A375 (cell line): ENCODE data around the gene HYI. TPM values are rescaled to one million over a fixed set of nuclear protein-coding genes. Genes with fewer than 3 reads are reported as not detected.

Experiments
- small RNA-seq: library from RNA; depleted of rRNA; stranded (forward); fragments of <200 nt; gene quantifications from one replicate; pipeline ENCODE3, GENCODE V24; 2014
- total RNA-seq: library from RNA; depleted of rRNA; stranded (reverse); fragments of >200 nt; shearing (Covaris generic); gene quantifications from 2 replicates; pipeline ENCODE4 v1.2.3, GENCODE V29; 2014; rRNA removed

Gene HYI
- total RNA-seq, result 98.5 and 100.0 TPM in 2 replicates

DNA sequence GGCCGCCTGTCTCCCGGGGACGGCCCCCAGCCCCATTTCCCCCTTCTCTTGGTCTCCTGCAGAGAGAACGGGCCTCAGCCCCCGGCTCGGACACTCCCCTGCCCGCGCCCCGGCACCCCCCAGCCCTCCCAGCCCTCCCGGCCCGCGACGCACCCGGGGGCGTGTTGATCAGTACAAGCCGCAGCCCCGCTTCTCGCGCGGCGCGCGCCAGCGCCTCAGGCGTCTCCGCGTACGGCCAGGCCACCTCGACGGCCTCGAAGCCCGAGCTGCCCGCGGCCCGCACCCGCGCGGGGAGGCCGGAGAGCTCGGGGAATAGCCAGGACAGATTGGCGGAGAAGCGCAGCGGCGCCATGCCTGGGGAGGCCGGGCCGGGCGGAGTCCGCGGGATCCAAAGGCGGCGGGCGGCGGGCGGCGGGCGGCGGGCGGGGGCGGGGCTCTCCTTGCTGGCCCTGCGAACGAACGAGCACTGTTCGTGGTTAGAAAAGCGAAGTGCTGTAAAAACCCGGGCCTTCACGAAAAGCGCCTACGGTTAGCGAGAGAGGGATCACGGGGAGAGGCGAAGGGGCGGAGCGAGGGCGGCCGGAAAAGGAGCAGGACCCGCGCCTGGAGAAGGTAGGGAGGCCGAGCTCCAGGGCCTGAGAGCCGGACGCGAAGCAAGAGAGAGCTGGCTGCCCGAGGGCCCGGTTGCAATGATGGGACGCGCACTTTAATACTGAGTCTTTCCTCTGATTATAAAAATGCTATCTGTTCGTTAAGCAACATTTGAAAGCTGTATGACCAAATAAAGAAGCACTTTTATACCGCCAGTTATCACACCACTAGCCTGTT is at the start of gene HYI:
HYI (minus strand) TSS at position 490 of the 828 bp plus-strand sequence; CDS start at position 352, 138 bp downstream.

Small RNAs within 50 kb of the gene (small RNA-seq; reads per million reads assigned to genes)
- not detected for gene MIR6735

Other genes starting within 250 kb of the HYI start
- gene TMEM125, start 183.9 kb downstream of the HYI start, total RNA-seq, result not detected in 2 replicates
- not detected in 2 replicates for gene C1orf210, start 168.3 kb downstream of the HYI start, total RNA-seq
- gene TIE1, start 152.9 kb downstream of the HYI start, total RNA-seq, result 4.5 and 6.1 TPM in 2 replicates
- 1.7 TPM in 1 of 2 replicates, not detected in the other for gene MPL, start 116.1 kb downstream of the HYI start, total RNA-seq
- 194 and 201 TPM in 2 replicates for gene CDC20, start 95.0 kb downstream of the HYI start, total RNA-seq
- 47.2 and 57.5 TPM in 2 replicates for gene ELOVL1, start 85.9 kb downstream of the HYI start, total RNA-seq
- 70.4 and 73.0 TPM in 2 replicates for gene MED8, start 64.1 kb downstream of the HYI start, total RNA-seq
- gene SZT2, start 64.0 kb downstream of the HYI start, total RNA-seq, result 19.8 and 30.1 TPM in 2 replicates
- 48.7 and 58.2 TPM in 2 replicates for gene PTPRF, start 77.0 kb upstream of the HYI start, total RNA-seq
- 31.3 and 32.9 TPM in 2 replicates for gene KDM4A, start 196.2 kb upstream of the HYI start, total RNA-seq